Daoy (cell line): Measurements from ENCODE around the gene MYRF. TPM values are rescaled to one million over a fixed set of nuclear protein-coding genes. Genes with fewer than 3 reads are reported as not detected.

Source experiments
- total RNA-seq: library from RNA; depleted of rRNA; stranded (reverse); fragments of >200 nt; shearing (Covaris generic); gene quantifications from 2 replicates; pipeline ENCODE4 v1.2.3, GENCODE V29; 2014; rRNA removed

The MYRF gene
- total RNA-seq, 1 experiment from 2014 or later: 2.1 TPM

Other genes starting within 250 kb of the MYRF start
- gene LRRC10B, start 243.9 kb upstream of the MYRF start, total RNA-seq: 0.23 and 1.8 TPM in 2 replicates
- gene SYT7, start 171.6 kb upstream of the MYRF start, total RNA-seq: 0.34 and 0.77 TPM in 2 replicates
- gene DAGLA, start 72.2 kb upstream of the MYRF start, total RNA-seq: 0.65 and 0.91 TPM in 2 replicates
- 61.1 and 70.8 TPM in 2 replicates for gene TMEM258, start 40.0 kb downstream of the MYRF start, total RNA-seq
- gene FEN1, start 40.3 kb downstream of the MYRF start, total RNA-seq: 145 and 148 TPM in 2 replicates
- 30.0 and 35.9 TPM in 2 replicates for gene FADS1, start 64.4 kb downstream of the MYRF start, total RNA-seq
- 21.3 and 33.8 TPM in 2 replicates for gene FADS2, start 75.7 kb downstream of the MYRF start, total RNA-seq
- 24.9 and 43.1 TPM in 2 replicates for gene FADS3, start 138.9 kb downstream of the MYRF start, total RNA-seq
- gene RAB3IL1, start 164.9 kb downstream of the MYRF start, total RNA-seq: 0.40 and 2.2 TPM in 2 replicates
- 0.65 TPM in 1 of 2 replicates, not detected in the other for gene BEST1, start 197.7 kb downstream of the MYRF start, total RNA-seq
- 184 and 219 TPM in 2 replicates for gene FTH1, start 215.0 kb downstream of the MYRF start, total RNA-seq